Activated CD8-positive, alpha-beta T cell treated with anti-CD3 and anti-CD28 coated beads for 36 hours (primary cell): ENCODE results near the gene BLOC1S4. TPM values are rescaled to one million over a fixed set of nuclear protein-coding genes. Genes with fewer than 3 reads are reported as not detected.

Experiments
- ATAC-seq: fragments of 200-7000 bp; cut with Tn5 transposase; one replicate; pipeline ENCODE4 v1.10.0; 2021; ENCODE audit warnings: mild to moderate bottlenecking, moderate library complexity
- CTCF ChIA-PET: fragments of 350-600 bp; sonication (Branson Sonifier 250); formaldehyde crosslinking; loops from one replicate; lab custom pipeline; 2021; ENCODE audit warnings: antibody characterized with exemption; lab: Charles Lee
- POLR2A ChIA-PET: fragments of 350-600 bp; sonication (Branson Sonifier 250); formaldehyde crosslinking; loops from one replicate; lab custom pipeline; 2021; ENCODE audit warnings: antibody characterized with exemption; lab: Charles Lee
- DNase-seq: peaks from one replicate; pipeline ENCODE4 v3.0.0-alpha.2; 2020
- H3K27ac Mint-ChIP-seq: one replicate; pipeline ENCODE4 v1.8.0; 2021; ENCODE audit warnings: mild to moderate bottlenecking, mixed read lengths
- H3K27me3 Mint-ChIP-seq: one replicate; pipeline ENCODE4 v1.8.0; 2021; ENCODE audit warnings: mixed read lengths
- H3K36me3 Mint-ChIP-seq: one replicate; pipeline ENCODE4 v1.8.0; 2021; ENCODE audit warnings: low read depth, mixed read lengths
- H3K4me1 Mint-ChIP-seq: one replicate; pipeline ENCODE4 v1.8.0; 2021; ENCODE audit warnings: low read depth, mixed read lengths
- H3K4me3 Mint-ChIP-seq: one replicate; pipeline ENCODE4 v1.8.0; 2021; ENCODE audit warnings: mild to moderate bottlenecking, moderate library complexity, mixed read lengths
- H3K9me3 Mint-ChIP-seq: one replicate; pipeline ENCODE4 v1.8.0; 2021; ENCODE audit warnings: mixed read lengths
- intact Hi-C: fragments of 100-400 bp; cut with micrococcal nuclease; formaldehyde crosslinking; loops from one replicate; pipeline ENCODE4 v1.10.0; 2022
- total RNA-seq, 2 experiments: library from RNA; stranded (reverse); gene quantifications; one replicate each; pipeline ENCODE4 v1.2.3, GENCODE V29; 2021
- TF ChIP-seq, protein P1 (sequence below): fragments of 200-600 bp; IDR thresholded peaks from one replicate; pipeline ENCODE4 v1.8.0; 2022; ENCODE audit warnings: antibody characterized with exemption, mild to moderate bottlenecking

BLOC1S4 gene
- total RNA-seq, 2 experiments from 2014 or later: 19.1 to 21.8 TPM

DNA sequence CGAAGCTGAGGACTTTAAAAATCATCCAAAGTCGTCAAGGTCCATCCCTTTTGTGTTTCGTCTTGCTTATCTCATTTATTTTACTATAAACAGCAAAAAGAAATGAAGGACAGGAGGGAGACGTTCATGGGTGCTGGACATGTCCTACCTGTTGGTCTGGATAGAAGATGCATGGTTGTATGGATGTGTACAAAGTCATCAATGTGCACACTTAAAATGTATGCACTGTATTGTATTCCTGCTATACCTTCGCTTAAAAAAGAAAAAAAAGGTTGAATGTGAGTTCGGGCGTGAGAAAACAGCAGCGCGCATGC is 313 bp upstream of the BLOC1S4 start:
- Mint-ChIP-seq H3K36me3 (peaks cover 14% of the 10 kb centered on the region), H3K4me3 (peak overlapping the region; percentile 90), H3K4me1 (peaks cover 37% of the 10 kb centered on the region), H3K27ac (peak overlapping the region; percentile 92), H3K27me3 (no peaks in the 10 kb centered on the region), H3K9me3 (no peaks in the 10 kb centered on the region)
- CTCF ChIA-PET: interaction anchor here (0.8 to 8.0 kb wide), 5 partner anchors 14 to 327 kb away, joined by 3 to 205 read pairs (median 14); partner anchors contain the start of gene TADA2B
- DNase-seq: no peak
- POLR2A ChIA-PET: interaction anchor here (0.6 to 4.9 kb wide), 18 partner anchors 7 to 352 kb away, joined by 3 to 42 read pairs (median 4); partner anchors contain the start of genes GRPEL1, KIAA0232 and TBC1D14
- TF ChIP-seq, protein P1, sequence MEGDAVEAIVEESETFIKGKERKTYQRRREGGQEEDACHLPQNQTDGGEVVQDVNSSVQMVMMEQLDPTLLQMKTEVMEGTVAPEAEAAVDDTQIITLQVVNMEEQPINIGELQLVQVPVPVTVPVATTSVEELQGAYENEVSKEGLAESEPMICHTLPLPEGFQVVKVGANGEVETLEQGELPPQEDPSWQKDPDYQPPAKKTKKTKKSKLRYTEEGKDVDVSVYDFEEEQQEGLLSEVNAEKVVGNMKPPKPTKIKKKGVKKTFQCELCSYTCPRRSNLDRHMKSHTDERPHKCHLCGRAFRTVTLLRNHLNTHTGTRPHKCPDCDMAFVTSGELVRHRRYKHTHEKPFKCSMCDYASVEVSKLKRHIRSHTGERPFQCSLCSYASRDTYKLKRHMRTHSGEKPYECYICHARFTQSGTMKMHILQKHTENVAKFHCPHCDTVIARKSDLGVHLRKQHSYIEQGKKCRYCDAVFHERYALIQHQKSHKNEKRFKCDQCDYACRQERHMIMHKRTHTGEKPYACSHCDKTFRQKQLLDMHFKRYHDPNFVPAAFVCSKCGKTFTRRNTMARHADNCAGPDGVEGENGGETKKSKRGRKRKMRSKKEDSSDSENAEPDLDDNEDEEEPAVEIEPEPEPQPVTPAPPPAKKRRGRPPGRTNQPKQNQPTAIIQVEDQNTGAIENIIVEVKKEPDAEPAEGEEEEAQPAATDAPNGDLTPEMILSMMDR: no peak
- no peak for ATAC-seq
- intact Hi-C loops: loop anchor here (5.0 kb wide), 1 partner anchor 38 kb away; no protein-coding TSS in a partner anchor

DNA sequence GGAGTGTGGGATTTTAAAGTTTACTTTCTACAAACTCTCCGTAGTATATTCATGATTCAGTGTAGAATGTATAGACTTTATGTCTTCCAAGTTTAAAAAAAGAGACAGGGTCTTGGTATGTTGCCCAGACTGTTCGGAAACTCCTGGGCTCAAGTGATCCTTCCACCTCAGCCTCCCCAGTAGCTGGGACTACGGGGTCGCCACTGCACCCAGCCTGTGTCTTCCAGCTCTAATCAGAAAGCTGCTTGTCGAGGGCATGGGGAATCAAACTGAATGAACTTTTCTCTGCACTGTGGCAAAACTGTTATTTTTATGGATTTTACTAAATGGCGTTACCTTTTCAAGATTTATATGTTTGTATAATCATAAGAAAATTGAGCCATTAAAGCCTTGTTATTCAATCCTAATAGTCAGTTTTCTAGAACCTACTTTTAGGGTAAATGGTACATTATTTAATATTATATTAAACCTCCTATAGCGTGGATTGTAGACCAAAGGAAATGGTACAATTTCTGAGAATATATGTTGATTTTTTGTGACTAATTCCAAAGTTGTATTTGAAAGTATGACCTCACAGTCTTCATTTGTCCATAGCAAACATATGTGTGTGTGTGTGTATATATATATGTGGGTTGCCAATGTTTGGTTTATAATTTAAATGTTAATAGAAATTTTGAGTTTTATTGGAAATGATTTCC is 1.1 kb downstream of the BLOC1S4 start:
- intact Hi-C loops: loop anchor here (5.0 kb wide), 1 partner anchor 40 kb away; no protein-coding TSS in a partner anchor
- POLR2A ChIA-PET: interaction anchor here (0.7 to 4.9 kb wide), 17 partner anchors 9 to 358 kb away, joined by 3 to 42 read pairs (median 4); partner anchors contain the start of genes GRPEL1, KIAA0232 and TBC1D14
- H3K4me1 Mint-ChIP-seq: peaks cover 29% of the 10 kb centered on the region
- peak overlapping the region; percentile 89 for H3K27ac Mint-ChIP-seq
- peak overlapping the region; percentile 90 for H3K4me3 Mint-ChIP-seq
- ATAC-seq (no peak), DNase-seq (no peak)
- H3K9me3 Mint-ChIP-seq: no peaks in the 10 kb centered on the region
- CTCF ChIA-PET: interaction anchor here (0.7 to 8.0 kb wide), 16 partner anchors 15 to 354 kb away, joined by 3 to 205 read pairs (median 4); partner anchors contain the start of gene TADA2B
- TF ChIP-seq, protein P1: no peak
- H3K27me3 Mint-ChIP-seq: no peaks in the 10 kb centered on the region
- peaks cover 14% of the 10 kb centered on the region for H3K36me3 Mint-ChIP-seq

DNA sequence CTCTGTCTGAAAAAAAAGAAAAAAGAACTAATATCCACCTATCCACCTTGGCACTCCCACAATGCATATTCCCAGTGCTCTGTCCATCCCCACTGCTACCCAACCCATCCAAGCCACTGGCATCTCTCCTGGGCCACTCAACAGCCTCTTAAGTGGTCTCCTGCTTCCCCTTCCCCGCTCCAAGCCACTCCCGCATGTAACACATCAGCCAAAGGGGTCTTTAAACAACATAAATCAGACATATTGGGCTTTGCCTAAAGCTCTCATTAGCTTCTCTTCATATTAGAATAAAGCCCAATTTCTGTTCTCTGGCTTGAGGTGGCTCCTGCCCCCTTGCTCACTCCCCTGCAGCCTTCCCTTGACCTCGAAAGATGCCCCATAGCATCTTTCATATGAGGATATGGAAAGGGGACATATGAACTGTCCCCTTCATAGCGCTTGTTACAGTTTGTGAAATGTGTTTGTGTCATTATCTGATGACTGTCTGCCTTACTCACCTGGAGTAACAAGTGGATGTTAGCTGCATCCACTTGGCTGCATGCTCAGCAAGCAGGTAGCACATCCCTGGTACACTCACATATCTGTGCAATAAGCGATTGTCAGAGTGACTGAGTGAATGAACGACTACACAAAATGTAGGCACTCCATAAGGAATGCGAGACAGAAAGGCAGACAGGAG is 3.1 kb downstream of the BLOC1S4 start:
- no peak overlapping the region for H3K4me3 Mint-ChIP-seq
- ATAC-seq (no peak), DNase-seq (no peak)
- TF ChIP-seq, protein P1: no peak
- H3K36me3 Mint-ChIP-seq: peaks cover 14% of the 10 kb centered on the region
- peaks cover 26% of the 10 kb centered on the region for H3K4me1 Mint-ChIP-seq
- H3K27me3 Mint-ChIP-seq: no peaks in the 10 kb centered on the region
- POLR2A ChIA-PET: interaction anchor here (0.8 to 4.9 kb wide), 6 partner anchors 13 to 155 kb away, joined by 3 to 28 read pairs (median 3); partner anchors contain the start of gene KIAA0232
- no peaks in the 10 kb centered on the region for H3K9me3 Mint-ChIP-seq
- CTCF ChIA-PET: interaction anchor here (1.0 to 8.0 kb wide), 16 partner anchors 12 to 351 kb away, joined by 3 to 205 read pairs (median 8); partner anchors contain the start of gene TBC1D14
- no peak overlapping the region for H3K27ac Mint-ChIP-seq
- intact Hi-C loops: loop anchor here (5.0 kb wide), 1 partner anchor 42 kb away; no protein-coding TSS in a partner anchor

DNA sequence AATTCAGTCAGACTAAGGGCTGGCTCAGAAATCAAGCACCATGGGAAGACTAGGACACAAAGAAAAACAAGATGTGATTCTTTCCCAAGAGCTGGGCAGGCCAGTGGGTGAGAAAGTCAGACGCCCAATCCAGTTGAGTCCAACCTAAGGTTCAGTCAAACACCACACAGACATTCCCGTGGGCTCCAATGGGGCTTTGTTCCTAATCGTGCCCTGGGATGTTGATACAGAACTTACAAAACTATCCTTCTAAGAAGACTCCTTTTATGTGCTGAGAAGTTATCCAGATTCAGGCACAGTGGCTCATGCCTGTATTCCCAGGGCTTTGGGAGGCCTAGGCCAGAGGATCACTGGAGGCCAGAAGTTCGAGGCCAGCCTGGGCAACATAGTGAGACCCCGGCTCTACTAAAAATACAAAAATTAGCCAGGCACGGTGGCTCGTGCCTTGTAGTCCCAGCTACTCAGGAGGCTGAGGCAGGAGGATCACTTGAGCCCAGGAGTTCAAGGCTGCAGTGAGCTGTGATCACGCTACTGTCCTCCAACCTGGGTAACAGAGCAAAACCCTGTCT is 3.7 kb downstream of the BLOC1S4 start:
- ChIA-PET POLR2A (interaction anchor here (1.0 to 4.9 kb wide), 5 partner anchors 13 to 154 kb away, joined by 3 to 28 read pairs (median 3); partner anchors contain the start of gene KIAA0232), CTCF (interaction anchor here (0.9 to 8.0 kb wide), 26 partner anchors 13 to 350 kb away, joined by 3 to 205 read pairs (median 4); partner anchors contain the start of gene TBC1D14)
- H3K4me1 Mint-ChIP-seq: peaks cover 26% of the 10 kb centered on the region
- TF ChIP-seq, protein P1: no peak
- no peak overlapping the region for H3K27ac Mint-ChIP-seq
- peaks cover 14% of the 10 kb centered on the region for H3K36me3 Mint-ChIP-seq
- intact Hi-C loops: loop anchor here (1.0 to 5.0 kb wide), 3 partner anchors 42 to 353 kb away; no protein-coding TSS in a partner anchor
- no peak for ATAC-seq
- no peaks in the 10 kb centered on the region for H3K27me3 Mint-ChIP-seq
- H3K9me3 Mint-ChIP-seq: no peaks in the 10 kb centered on the region
- no peak overlapping the region for H3K4me3 Mint-ChIP-seq
- no peak for DNase-seq
